Measurements from ENCODE around the gene ANKRD28.

ANKRD28 gene

GRCh38 chr3:15803921-15804320 is 6.1 kb upstream of the ANKRD28 start:
- DNase-seq (ENCODE audit: low read depth in 4 of 4, low spot score in 1 of 4), result no peak

- DNase-seq (ENCODE audit: low read depth in 4 of 4, low spot score in 1 of 4), result no peak
Observed at GRCh38 chr3:15801298-15801697, 3.5 kb upstream of the ANKRD28 start.

DNA sequence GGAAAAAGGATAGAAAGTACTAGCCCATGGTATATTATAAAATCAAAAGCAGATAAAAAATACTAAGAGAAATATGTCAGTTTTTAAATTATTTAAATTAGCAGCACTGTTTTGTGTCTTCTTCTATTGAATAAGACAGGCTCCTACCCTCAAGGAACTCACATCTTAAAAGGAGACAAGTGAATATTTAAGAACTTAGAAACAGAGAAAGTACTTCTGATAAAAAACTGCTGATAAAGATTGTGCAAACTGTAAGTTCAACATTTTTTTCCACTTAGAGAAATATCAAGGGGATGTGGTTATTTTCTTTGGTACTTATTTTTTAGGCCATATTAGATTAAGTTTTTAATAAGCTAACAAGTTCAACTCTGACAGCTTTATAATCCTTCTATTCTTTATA is 3.0 kb upstream of the ANKRD28 start:
- no peak for DNase-seq (ENCODE audit: low read depth in 4 of 4, low spot score in 1 of 4)

- no peak for DNase-seq (ENCODE audit: low read depth in 4 of 4, low spot score in 1 of 4)
Observed at GRCh38 chr3:15800327-15800726, 2.5 kb upstream of the ANKRD28 start.

GRCh38 chr3:15798533-15799245 is 910 bp upstream of the ANKRD28 start:
- DNase-seq (ENCODE audit: low read depth in 4 of 4, low spot score in 1 of 4), result no peak

DNA sequence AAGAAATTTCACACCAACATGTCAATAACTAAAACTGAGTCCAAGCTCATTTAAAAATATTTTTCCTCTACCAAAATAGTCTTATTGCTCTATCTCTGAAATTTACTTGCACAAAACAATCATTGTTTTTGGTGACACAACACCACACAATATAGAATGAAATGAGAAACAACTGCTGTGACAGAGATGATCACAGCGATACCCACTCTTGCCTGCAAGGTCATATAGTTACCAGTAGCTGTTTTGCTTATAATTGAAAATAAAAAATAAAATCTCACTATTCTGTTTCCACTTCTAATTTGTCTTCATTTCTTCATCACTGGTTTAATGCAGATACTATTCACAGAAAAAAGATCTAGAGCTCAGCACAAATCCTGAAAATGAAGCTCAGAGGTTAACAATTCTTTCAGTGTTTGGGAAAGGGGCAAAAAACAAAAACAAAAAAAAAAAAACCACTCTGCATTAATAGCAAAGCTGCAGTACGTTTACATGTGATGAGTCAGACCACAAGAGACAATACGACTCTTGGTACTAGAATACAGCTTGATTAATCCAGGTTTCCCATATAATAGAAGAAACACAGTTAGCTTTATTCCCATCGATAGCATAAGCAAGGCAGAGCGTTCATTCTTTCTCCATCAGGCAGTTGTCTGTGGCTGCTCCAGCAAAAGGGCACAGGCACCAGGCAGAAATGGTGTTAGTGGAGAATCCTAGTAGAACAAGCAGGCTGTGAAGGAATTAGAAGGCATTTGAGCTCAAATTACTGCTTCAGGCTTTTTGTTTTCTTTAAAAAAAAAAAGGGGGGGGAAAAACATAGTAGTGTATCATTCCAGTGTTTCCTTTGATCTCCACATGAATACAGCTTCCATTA is 773 bp downstream of the ANKRD28 start:
- DNase-seq (ENCODE audit: low read depth in 4 of 4, low spot score in 1 of 4), result no peak

DNA sequence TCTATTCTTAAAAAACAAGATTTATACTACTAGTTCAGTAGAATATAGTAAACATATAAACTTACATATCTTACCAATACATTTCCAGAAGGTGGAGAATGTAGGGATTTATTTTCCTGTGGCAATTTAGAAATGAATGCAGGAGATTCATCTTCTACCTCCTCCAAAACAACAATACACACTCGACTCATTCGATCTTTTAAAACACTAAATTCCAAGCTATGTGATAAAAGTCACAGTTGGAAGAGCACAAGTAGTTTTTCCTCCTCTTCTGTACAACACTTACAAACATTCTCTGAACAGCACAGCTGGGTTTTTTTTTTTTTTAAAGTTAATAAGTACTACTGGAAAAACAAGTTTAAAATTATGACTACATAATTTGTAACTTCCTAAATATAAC is 1.4 kb downstream of the ANKRD28 start:
- DNase-seq (ENCODE audit: low read depth in 4 of 4, low spot score in 1 of 4), result no peak

GRCh38 chr3:15795651-15796308 is 2.0 kb downstream of the ANKRD28 start:
- no peak for DNase-seq (ENCODE audit: low read depth in 4 of 4, low spot score in 1 of 4)

- DNase-seq (ENCODE audit: low read depth in 4 of 4, low spot score in 1 of 4), result no peak
Observed at GRCh38 chr3:15794842-15795650, 2.7 kb downstream of the ANKRD28 start.

- DNase-seq (ENCODE audit: low read depth in 4 of 4, low spot score in 1 of 4), result no peak
Observed at GRCh38 chr3:15794303-15794771, 3.4 kb downstream of the ANKRD28 start.

DNA sequence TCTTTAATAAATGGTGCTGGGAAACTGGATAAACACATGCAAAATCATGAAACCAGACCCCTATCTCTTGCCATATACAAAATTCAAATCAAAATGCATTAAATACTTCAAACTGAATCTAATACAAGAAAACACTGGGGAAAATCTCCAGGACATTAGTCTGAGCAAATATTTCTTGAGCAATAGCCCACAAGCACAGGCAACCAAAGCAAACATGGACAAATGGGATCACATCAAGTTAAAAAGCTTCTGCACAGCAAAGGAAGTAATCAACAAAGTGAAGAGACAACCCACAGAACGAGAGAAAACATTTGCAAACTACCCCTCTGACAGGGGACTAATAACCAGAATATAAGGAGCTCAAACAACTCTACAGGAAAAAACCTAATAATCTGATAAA is 6.3 kb downstream of the ANKRD28 start:
- DNase-seq (ENCODE audit: low read depth in 4 of 4, low spot score in 1 of 4), result no peak

- DNase-seq (ENCODE audit: low read depth in 4 of 4, low spot score in 1 of 4), result no peak
Observed at GRCh38 chr3:15787941-15788340, 9.8 kb downstream of the ANKRD28 start.

DNA sequence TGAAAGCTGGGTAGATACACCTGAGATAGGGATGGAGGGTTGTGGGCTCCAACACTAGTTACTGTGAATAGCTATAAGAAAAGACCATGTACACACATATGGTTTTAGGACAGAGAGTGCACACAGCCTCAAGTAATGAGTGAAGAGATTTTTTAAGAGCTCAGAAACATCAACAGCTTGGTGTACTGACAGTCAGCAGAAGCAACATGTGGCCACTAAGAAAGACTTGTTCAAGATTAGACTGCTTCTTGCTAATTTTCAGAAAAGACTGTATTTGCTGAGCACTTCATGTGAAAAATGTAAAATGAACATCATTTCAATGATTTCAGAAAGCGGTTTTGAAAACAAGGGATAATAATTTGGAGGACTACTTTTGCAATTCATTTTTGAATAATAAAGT is 10.3 kb downstream of the ANKRD28 start:
- no peak for DNase-seq (ENCODE audit: low read depth in 4 of 4, low spot score in 1 of 4)

GRCh38 chr3:15783361-15783969 is 14.3 kb downstream of the ANKRD28 start:
- no peak for DNase-seq (ENCODE audit: low read depth in 4 of 4, low spot score in 1 of 4)

DNA sequence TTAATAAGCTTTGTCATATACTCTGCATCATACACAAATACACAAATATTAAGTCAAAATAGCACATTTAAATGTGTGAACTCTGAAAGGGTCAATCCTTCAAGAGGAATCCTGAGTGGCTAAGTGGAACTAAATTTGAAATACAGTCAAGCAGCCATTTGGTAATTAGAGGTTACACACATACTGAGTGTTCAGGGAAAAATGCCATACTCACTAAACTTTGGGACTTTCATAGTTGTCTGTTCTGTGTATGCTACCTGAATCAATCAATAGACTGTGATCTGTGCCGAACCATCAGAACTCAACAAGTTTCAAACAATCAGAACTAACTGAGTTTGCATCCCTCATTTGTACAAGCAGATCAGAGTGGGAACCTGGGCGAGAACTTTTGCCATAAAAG is 15.3 kb downstream of the ANKRD28 start:
- DNase-seq (ENCODE audit: low read depth in 4 of 4, low spot score in 1 of 4), result no peak

DNA sequence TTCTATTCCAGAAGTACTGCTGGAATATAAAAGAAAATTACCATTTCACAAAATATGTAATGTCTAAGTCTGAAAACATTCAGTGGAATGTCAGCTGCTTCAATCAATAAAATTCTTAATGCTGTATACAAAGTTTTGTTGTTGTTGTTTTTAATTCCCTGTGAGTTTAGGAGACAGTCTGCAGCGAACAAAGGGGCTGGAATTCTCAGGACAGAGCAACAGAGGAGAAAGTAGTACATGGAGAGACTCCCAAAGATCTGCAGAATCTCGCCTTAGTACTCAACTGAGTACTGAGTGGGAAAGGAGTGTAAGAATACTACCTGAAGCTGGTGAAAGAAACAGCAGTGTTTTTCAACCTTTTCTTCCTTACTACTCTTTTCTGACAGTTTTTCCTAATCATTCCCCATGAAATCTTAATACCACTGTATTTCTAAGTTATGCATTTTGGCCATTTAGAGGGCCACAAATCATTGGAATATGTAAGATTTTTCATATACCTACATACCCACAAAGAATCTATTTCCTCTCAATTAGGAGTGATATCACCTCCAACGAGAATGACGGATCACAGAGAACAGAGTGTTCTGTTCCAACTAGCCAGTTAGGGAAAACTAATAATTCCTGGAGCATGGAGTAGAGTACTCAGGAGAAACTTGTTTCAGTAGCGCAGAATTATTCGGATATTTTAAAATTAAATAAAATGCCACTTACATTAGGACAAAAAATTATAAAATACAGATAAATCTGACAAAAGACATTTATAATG is 16.0 kb downstream of the ANKRD28 start:
- no peak for DNase-seq (ENCODE audit: low read depth in 4 of 4, low spot score in 1 of 4)

GRCh38 chr3:15781131-15781530 is 16.6 kb downstream of the ANKRD28 start:
- DNase-seq (ENCODE audit: low read depth in 4 of 4, low spot score in 1 of 4), result no peak

GRCh38 chr3:15779111-15779510 is 18.7 kb downstream of the ANKRD28 start:
- no peak for DNase-seq (ENCODE audit: low read depth in 4 of 4, low spot score in 1 of 4)

- no peak for DNase-seq (ENCODE audit: low read depth in 4 of 4, low spot score in 1 of 4)
Observed at GRCh38 chr3:15778332-15778858, 19.4 kb downstream of the ANKRD28 start.

Measured in stimulated activated CD4-positive, alpha-beta T cell treated with anti-CD3 and anti-CD28 coated beads, Interleukin-1b, Interleukin-23, amount 100 ng/mL, for 24 hours (primary cell).